Activated naive CD4-positive, alpha-beta T cell (primary cell): Measurements from ENCODE around the gene DDX55.
"Not testable (repeated sequence)": the region's sequence is repeated elsewhere in the genome, so short reads cannot be mapped to it uniquely, and the experiment has no call there.

Source experiments
- DNase-seq, 4 experiments: peaks; one replicate each; lab custom pipeline; 2025; lab: John Stamatoyannopoulos, UW

Gene DDX55

GRCh38 chr12:123601602-123602489 is at the start of gene DDX55:
Gene DDX55, plus strand, starts transcription at chr12:123602099. Its CDS starts 50 bp downstream, at chr12:123602149.
- peak; percentile 61 to 80 (median 68) for DNase-seq

GRCh38 chr12:123554136-123554535 is 47.8 kb upstream of the DDX55 start:
- not testable (repeated sequence) for DNase-seq

GRCh38 chr12:123554843-123555242 is 47.1 kb upstream of the DDX55 start:
- DNase-seq, result not testable (repeated sequence)

GRCh38 chr12:123558487-123558886 is 43.4 kb upstream of the DDX55 start:
- DNase-seq, result not testable (repeated sequence)

- no peak for DNase-seq
Observed at GRCh38 chr12:123559468-123559867, 42.4 kb upstream of the DDX55 start.

- DNase-seq, result no peak
Observed at GRCh38 chr12:123571343-123571813, 30.5 kb upstream of the DDX55 start.

GRCh38 chr12:123572391-123572790 is 29.5 kb upstream of the DDX55 start:
- no peak for DNase-seq

GRCh38 chr12:123573870-123574269 is 28.0 kb upstream of the DDX55 start:
- DNase-seq, result no peak

GRCh38 chr12:123576611-123577010 is 25.3 kb upstream of the DDX55 start:
- DNase-seq, result no peak

- DNase-seq, result no peak
Observed at GRCh38 chr12:123578243-123578642, 23.7 kb upstream of the DDX55 start.

- DNase-seq, result not testable (repeated sequence)
Observed at GRCh38 chr12:123578829-123579228, 23.1 kb upstream of the DDX55 start.

GRCh38 chr12:123580772-123581171 is 21.1 kb upstream of the DDX55 start:
- DNase-seq, result no peak

GRCh38 chr12:123591702-123592481 is 10.0 kb upstream of the DDX55 start:
- DNase-seq, result no peak

GRCh38 chr12:123595729-123596128 is 6.2 kb upstream of the DDX55 start:
- DNase-seq, result no peak

GRCh38 chr12:123597100-123597499 is 4.8 kb upstream of the DDX55 start:
- no peak for DNase-seq

- no peak for DNase-seq
Observed at GRCh38 chr12:123598522-123598921, 3.4 kb upstream of the DDX55 start.

- DNase-seq, result no peak
Observed at GRCh38 chr12:123599310-123599709, 2.6 kb upstream of the DDX55 start.

- no peak for DNase-seq
Observed at GRCh38 chr12:123599721-123600120, 2.2 kb upstream of the DDX55 start.

- no peak for DNase-seq
Observed at GRCh38 chr12:123602651-123603195, 824 bp downstream of the DDX55 start.

GRCh38 chr12:123603495-123603894 is 1.6 kb downstream of the DDX55 start:
- DNase-seq, result not testable (repeated sequence)

GRCh38 chr12:123607756-123608155 is 5.9 kb downstream of the DDX55 start:
- no peak for DNase-seq

- no peak for DNase-seq
Observed at GRCh38 chr12:123608182-123608581, 6.3 kb downstream of the DDX55 start.
